Measurements from ENCODE around the gene FIBIN.

The FIBIN gene

GRCh38 chr11:27025312-27025955, 31.5 kb downstream of the FIBIN start:
- no peak for DNase-seq

- no peak for DNase-seq
Measured at GRCh38 chr11:27025957-27026733, 32.2 kb downstream of the FIBIN start.

GRCh38 chr11:27028561-27028965, 34.7 kb downstream of the FIBIN start:
- DNase-seq, result no peak

GRCh38 chr11:27029966-27030365, 36.1 kb downstream of the FIBIN start:
- no peak for DNase-seq

- DNase-seq, result no peak
Measured at GRCh38 chr11:27031754-27032153, 37.8 kb downstream of the FIBIN start.

GRCh38 chr11:27039873-27040272, 46.0 kb downstream of the FIBIN start:
- no peak for DNase-seq

GRCh38 chr11:27040302-27041115, 46.6 kb downstream of the FIBIN start, which contains the start of gene BBOX1:
Gene BBOX1 (plus strand): TSS chr11:27040815. CDS start chr11:27055431, 14,616 bp downstream.
- no peak for DNase-seq

GRCh38 chr11:27041141-27041899, 47.4 kb downstream of the FIBIN start:
- no peak for DNase-seq

Measured in inflammatory macrophage treated with lipopolysaccharide for 1 hour (primary cell).